Measurements from ENCODE around the gene RASSF7. TPM values are rescaled to one million over a fixed set of nuclear protein-coding genes. Genes with fewer than 3 reads are reported as not detected.

The RASSF7 gene
- total RNA-seq, 1 donor from 2014 or later, result 32.3 TPM

- H3K4me1 ChIP-seq (ENCODE audit: insufficient read depth, low read length), result peaks cover 14% of the 10 kb centered on the region
- H2AFZ ChIP-seq (ENCODE audit: low read depth, low read length), result no peak overlapping the region
- no peaks in the 10 kb centered on the region for H3K27me3 Mint-ChIP-seq (ENCODE audit: low read depth, unreplicated experiment)
- peaks cover 20% of the 10 kb centered on the region for H3K79me2 ChIP-seq (ENCODE audit: insufficient read depth, low read length)
- no peak overlapping the region for H3K4me2 ChIP-seq (ENCODE audit: low read length)
- no peaks in the 10 kb centered on the region for H3K9me3 ChIP-seq (ENCODE audit: insufficient read depth, low read depth, low read length)
- no peak for FAIRE-seq
- H3K9me3 Mint-ChIP-seq (ENCODE audit: unreplicated experiment), result no peaks in the 10 kb centered on the region
- H3K27ac ChIP-seq (ENCODE audit: low read depth, low read length), result no peak overlapping the region
- DNase-seq (ENCODE audit: low read depth), result no peak
- H3K36me3 ChIP-seq (ENCODE audit: insufficient read depth, low read length), result peaks cover 3% of the 10 kb centered on the region
- no peaks in the 10 kb centered on the region for H3K36me3 Mint-ChIP-seq (ENCODE audit: low read depth, unreplicated experiment)
- H4K20me1 ChIP-seq (ENCODE audit: insufficient read depth, low read length), result peaks cover 34% of the 10 kb centered on the region
- no peak overlapping the region for H3K4me3 Mint-ChIP-seq (ENCODE audit: unreplicated experiment)
- no peak overlapping the region for H3K4me3 ChIP-seq (ENCODE audit: insufficient read depth, low read depth, low read length)
- H3K4me1 Mint-ChIP-seq (ENCODE audit: low read depth, unreplicated experiment), result peaks cover under 1% of the 10 kb centered on the region
- H3K27ac Mint-ChIP-seq (ENCODE audit: unreplicated experiment), result no peak overlapping the region
- H3K27me3 ChIP-seq (ENCODE audit: insufficient read depth, low read length), result no peaks in the 10 kb centered on the region
- TF ChIP-seq CTCF (IDR thresholded peaks at IDR 0.05; ENCODE audit: insufficient read depth, low read depth, low read length) (no peak), EZH2 (IDR thresholded peaks at IDR 0.05; ENCODE audit: insufficient read depth, low read length) (no peak)
- H3K9ac ChIP-seq (ENCODE audit: low read length), result no peak overlapping the region
Observed at GRCh38 chr11:530960-531831, 29.6 kb upstream of the RASSF7 start.

- Histone ChIP-seq H3K9ac (ENCODE audit: low read length) (no peak overlapping the region), H3K4me3 (ENCODE audit: insufficient read depth, low read depth, low read length) (no peak overlapping the region), H4K20me1 (ENCODE audit: insufficient read depth, low read length) (peaks cover 34% of the 10 kb centered on the region), H3K79me2 (ENCODE audit: insufficient read depth, low read length) (peaks cover 20% of the 10 kb centered on the region), H3K36me3 (ENCODE audit: insufficient read depth, low read length) (peaks cover 3% of the 10 kb centered on the region), H3K4me1 (ENCODE audit: insufficient read depth, low read length) (peaks cover 17% of the 10 kb centered on the region), H3K27me3 (ENCODE audit: insufficient read depth, low read length) (no peaks in the 10 kb centered on the region), H3K4me2 (ENCODE audit: low read length) (no peak overlapping the region), H3K27ac (ENCODE audit: low read depth, low read length) (no peak overlapping the region), H3K9me3 (ENCODE audit: insufficient read depth, low read depth, low read length) (no peaks in the 10 kb centered on the region), H2AFZ (ENCODE audit: low read depth, low read length) (no peak overlapping the region)
- Mint-ChIP-seq H3K4me3 (ENCODE audit: unreplicated experiment) (no peak overlapping the region), H3K27me3 (ENCODE audit: low read depth, unreplicated experiment) (no peaks in the 10 kb centered on the region), H3K27ac (ENCODE audit: unreplicated experiment) (no peak overlapping the region), H3K9me3 (ENCODE audit: unreplicated experiment) (no peaks in the 10 kb centered on the region), H3K36me3 (ENCODE audit: low read depth, unreplicated experiment) (no peaks in the 10 kb centered on the region), H3K4me1 (ENCODE audit: low read depth, unreplicated experiment) (peaks cover 4% of the 10 kb centered on the region)
- FAIRE-seq, result no peak
- no peak for DNase-seq (ENCODE audit: low read depth)
- TF ChIP-seq EZH2 (IDR thresholded peaks at IDR 0.05; ENCODE audit: insufficient read depth, low read length) (no peak), CTCF (IDR thresholded peaks at IDR 0.05; ENCODE audit: insufficient read depth, low read depth, low read length) (no peak)
Observed at GRCh38 chr11:531919-532526, 28.7 kb upstream of the RASSF7 start.
